Kidney capillary endothelial cell (primary cell): Measurements from ENCODE around the gene BAZ1B.
"Not testable (repeated sequence)": the region's sequence is repeated elsewhere in the genome, so short reads cannot be mapped to it uniquely, and the experiment has no call there.

Experiments
- DNase-seq: peaks from one replicate; pipeline ENCODE4 v3.0.0-alpha.2; 2018; ENCODE audit warnings: low spot score

Gene BAZ1B

DNA sequence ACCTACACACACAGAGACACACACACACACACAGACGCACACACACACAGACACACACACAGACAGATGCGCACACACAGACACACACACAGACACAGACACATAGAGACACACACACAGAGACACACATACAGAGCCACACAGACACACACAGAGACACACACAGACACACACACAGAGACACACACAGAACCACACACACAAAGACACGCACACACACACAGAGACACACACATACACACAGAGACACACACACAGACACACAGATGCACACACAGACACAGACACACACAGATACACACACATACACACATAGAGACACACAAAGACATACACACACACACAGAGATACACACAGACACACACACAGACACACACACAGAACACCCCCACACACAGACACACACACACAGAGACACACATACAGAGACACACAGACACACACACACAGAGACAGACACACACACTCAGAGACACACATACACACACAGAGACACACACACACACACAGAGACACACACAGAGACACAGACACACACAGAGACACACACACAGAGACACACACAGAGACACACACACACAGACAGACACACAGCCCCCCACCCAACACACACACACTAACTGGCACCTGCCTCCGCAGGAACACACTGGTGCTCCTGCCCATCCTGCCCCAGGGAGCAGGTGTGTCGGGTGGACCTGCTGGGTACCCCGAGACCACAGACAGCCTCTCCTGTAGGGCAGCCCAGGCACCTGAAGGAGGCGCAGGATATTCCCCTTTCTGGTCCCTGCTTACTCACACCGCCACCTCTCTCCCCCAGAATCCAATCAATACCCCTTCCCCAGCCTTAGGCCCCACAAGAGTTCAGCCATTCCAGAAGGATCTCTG lies 93.9 kb downstream of the BAZ1B start:
- DNase-seq, result no peak

DNA sequence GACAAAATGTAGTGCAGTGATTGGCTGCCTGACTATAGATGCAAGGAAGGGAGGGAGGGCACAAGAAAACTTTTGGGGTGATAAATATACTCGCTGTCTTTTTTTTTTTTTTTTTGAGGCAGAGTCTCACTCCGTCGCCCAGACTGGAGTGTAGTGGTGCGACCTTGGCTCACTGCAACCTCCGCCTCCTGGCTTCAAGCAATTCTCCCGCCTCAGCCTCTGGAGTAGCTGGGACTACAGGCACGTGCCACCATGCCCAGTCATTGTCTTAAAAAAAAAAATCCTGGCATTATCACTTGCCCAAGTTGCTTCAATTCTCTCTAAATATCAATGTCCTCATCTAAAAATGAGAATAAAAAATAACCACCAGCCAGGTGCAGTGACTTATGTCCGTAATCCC lies 96.1 kb downstream of the BAZ1B start:
- DNase-seq, result no peak

DNA sequence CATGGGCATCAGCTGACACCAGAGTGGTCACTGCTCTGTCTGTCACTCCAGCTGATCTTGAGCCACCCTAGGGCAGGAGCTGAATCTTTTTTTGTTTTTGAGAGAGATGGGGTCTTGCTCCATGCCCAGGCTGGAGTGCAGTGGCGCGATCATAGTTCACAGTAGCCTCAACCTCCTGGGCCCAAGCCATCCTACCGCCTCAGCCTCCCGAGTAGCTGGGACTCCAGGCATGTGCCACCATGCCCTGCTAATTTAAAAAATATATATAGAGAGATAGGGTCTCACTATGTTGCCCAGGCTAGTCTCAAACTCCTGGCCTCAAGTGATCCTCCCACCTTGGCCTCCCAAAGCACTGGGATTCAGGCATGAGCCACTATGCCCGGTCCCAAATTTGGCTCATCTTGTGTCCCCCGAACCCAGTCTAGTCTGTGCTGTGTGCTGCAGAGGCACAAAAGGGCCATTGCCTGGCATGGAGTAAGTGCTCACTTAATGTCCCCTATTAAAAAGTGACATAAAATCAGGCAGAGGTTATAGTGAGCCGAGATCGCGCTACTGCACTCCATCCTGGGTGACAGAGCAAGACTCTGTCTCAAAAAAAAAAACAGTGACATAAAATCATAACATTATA lies 96.6 kb downstream of the BAZ1B start:
- no peak for DNase-seq

DNA sequence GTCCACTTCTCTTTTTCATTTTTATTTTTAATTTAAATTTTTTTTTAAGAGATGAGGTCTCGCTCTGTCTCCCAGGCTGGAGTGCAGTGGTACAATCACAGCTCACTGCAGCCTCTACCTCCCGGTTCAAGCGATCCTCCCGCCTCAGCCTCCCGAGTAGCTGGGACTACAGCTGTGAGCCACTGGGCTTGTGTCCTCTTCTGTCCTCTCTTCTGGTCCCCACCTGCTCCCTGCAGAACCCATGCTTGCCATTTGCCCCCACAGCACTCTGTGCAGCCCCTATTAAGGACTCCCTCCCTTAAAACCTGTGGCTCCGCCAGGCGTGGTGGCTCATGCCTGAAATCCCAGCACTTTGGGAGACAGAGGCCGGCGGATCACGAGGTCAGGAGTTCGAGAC lies 97.6 kb downstream of the BAZ1B start:
- DNase-seq, result no peak

DNA sequence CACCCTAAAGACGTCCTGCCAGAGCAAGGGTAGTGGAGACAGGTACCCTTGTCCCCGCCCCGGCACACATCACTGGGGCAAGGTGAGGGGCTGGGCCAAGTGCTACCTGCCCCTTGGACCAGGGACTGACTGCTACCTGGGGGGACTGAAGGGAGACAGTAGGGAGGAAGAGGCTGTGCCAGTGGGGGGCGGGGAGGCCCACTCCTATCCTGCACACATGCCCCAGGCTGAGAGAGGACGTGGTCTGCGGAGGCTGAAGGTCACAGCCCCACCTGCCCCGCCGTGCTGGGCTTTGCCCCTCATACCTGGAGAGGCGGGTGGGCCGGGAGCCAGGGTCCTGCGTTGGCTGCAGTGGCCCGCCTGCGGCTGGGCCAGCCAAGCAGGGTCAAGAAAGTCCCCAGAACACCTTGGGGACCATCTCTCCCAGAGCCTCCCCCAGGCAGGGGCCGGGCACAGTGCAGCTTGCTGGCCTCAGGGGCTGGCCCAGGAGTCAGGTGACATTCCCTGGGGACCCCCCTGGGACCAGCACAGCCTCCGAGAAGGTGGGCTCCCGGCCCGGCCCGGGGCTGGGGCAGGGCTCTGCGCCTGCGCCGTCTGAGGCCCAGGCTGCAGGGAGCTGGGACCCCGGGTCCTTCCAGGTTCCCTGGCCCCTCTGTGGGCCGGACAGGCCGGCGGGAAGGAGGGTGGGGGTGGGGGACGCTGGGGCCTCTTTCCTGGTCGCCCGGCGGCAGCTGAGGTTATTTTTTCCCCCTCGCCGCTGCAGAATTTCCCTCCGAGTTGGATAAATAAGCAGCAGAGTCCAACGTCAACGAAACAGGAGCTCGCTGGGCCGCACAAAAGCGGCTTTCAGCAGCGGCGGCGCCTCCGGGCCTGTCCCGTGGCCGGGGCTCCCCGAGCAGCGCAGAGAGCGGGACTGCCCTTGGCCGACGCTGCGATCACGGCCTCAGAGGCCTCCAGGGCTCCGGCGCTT lies 98.3 kb downstream of the BAZ1B start:
- no peak for DNase-seq

DNA sequence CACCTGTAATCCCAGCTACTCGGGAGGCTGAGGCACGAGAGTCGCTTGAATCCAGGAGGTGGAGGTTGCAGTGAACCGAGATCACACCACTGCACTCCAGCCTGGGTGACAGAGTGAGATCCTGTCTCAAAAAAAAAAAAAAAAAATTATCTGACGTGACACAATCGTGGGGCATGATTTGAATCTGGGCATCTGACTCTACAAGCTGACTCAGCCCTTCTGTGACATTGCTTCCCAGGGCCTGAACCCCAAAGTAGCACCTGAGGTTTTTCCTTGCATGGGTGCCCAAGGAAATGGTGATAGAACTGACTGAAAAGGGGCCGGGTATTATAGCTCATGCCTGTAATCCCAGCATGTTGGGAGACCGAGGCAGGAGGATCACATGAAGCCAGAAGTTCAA lies 101.5 kb downstream of the BAZ1B start:
- DNase-seq, result not testable (repeated sequence)

DNA sequence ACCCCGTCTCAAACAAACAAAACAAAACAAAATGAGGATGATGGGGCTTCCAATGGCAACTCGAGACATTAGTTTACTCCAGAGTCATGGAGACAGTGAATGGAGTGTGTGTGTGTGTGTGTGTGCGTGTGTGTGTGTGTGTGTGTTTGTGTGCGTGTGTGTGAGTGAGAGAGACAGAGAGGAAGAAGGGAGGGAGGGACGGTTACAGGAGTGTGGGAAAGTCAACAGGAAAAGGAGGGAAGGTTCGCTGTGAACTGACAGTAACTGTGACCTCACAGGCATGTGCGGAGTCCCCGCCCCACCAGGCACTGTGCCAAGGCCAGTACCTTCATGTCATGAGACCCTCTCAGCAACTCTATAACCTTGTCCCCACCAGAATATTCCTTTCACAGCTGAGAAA lies 102.1 kb downstream of the BAZ1B start:
- DNase-seq, result not testable (repeated sequence)

DNA sequence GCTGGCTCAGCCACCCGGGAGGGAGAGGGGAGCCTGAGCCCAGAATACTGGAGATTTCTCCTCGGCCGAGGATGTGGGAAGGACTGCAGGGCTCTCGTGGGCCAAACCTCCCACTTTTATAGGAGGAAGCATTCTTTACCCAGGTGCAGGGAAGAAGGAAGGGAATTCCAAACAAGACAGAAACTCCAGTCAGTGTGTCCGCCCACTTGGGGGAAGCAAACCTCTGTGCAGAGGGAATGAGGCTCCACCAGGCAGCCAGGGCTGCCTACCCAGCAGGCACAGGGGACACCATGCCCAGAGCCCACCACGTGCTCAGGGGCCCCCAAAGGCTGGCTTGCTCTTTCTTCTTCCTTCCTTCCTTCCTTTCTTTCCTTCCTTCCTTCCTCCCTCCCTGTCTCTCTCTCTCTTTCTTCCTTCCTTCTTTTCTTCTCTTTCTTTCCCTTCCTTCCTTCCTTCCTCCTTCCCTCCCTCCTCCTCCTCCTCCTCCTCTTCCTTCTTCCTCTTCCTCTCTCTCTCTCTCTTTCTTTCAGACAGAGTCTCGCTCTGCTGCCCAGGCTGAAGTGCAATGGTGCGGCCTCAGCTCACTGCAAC lies 103.9 kb downstream of the BAZ1B start:
- DNase-seq, result no peak

DNA sequence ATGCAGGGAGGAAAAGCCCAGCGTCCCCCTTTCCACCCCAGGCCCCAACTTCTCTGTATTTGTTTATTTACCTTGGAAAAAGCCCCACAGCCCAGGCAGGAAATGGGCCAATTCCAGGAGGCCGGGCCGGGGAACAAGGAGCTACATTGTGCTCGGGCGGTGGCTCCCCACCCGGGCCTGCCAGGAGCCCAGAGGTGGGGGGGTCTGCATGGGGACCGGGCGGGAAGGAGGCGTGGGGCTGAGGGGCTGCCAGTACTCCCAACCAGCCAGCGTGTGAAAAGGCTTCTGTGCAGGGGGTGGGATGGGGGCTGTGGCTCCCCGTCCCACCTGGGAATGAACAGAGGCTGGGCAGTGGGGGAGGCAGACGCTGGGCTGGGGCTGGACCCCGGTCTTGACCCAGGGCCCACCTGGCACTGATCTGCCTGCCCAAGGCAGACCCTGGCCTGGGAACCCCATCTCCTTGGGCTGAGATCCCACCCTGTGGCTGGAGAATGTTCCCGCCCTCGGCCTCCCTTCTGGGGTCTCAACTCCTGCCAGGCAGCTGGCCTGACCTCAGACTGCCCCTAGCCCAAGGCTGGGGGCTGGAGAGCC lies 111.5 kb downstream of the BAZ1B start:
- not testable (repeated sequence) for DNase-seq

DNA sequence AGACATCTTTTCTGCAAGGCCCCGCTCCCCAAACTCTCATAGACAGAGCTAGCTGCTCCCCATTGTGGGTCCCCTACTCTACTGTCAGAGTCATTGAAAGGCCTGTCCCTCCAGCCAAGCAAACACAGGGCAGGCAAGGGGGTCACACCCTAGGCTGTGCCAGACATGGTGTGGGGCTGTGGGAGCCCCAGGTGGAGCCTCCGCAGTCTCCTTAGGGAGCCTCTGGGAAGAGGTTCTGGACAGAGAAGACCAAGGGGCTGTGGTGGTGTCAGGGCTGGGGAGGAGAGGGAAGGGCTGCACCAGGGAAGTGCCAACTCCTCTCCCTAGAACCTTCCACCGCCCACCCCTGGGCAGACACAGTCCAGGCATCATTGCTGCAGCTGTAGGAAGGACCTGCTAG lies 117.2 kb downstream of the BAZ1B start:
- not testable (repeated sequence) for DNase-seq

DNA sequence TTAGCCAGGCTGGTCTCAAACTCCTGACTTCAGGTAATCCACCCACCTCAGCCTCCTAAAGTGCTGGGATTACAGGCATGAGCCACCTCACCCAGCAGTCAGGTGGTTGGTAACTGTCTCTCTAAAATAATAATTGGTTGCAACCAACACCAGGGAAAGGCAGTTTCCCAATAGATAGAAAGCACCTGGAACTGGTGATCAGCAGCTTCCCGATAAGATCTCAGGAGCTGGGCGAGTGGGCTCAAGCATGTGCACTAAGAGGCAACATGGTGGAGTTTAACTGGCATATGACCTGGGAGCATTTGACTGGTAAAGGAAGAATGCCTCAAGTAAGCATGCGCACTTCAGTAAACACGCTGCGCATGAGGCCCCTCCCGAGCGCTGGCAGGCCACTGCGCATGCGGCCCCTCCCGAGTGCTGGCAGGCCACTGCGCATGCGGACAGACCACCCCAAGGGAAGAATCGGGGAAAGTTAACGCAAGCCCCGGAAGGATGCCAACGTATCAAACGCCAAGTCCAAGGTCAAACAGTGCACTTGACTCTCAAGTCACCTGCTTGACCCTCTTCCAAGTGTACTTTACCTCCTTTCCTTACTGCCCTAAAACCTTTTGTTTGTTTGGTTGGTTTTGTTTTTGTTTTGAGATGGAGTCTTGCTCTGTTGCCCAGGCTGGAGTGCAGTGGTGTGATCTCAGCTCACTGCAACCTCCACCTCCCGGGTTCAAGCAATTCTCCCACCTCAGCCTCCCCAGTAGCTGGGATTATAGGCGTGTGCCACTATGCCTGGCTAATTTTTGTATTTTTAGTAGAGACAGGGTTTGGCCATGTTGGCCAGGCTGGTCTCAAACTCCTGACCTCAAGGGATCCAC lies 122.7 kb downstream of the BAZ1B start:
- peak; percentile 37 for DNase-seq

DNA sequence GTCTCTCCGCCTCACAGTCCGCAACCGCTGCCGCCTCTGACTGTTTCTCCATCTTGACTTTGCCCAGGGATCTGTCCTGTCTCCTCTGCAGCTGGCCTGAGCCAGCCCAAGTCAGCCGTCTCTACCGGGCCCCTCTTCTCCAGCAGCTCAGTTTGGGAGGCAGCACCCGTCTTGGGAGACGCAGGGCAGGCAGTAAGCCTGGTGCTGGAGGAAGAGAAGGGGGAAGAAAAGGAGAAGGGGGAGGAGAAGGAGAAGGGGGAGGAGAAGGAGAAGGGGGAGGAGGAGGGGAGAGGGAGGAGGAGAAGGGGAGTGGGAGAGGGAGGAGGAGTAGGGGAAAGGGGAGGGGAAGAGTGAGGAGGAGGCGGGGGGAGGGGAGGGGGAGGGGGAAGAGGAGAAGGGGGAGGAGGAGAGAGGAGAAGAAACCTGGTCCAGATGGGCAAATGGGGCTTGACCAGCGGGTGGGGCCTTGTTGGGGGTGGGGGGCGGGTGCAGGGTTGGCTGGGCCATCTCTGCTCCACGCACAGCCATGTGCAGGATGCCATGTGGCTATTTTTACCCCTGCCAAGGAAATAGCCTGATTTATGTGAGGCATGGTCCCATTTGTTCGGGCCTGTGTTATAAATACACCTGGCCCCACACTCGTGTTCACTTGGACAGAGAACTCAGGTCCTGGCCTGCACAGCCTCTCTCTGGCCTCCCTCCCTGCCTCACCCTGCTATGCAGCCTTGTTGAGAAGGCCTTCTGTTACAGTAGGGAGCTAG lies 124.4 kb downstream of the BAZ1B start:
- DNase-seq, result no peak

DNA sequence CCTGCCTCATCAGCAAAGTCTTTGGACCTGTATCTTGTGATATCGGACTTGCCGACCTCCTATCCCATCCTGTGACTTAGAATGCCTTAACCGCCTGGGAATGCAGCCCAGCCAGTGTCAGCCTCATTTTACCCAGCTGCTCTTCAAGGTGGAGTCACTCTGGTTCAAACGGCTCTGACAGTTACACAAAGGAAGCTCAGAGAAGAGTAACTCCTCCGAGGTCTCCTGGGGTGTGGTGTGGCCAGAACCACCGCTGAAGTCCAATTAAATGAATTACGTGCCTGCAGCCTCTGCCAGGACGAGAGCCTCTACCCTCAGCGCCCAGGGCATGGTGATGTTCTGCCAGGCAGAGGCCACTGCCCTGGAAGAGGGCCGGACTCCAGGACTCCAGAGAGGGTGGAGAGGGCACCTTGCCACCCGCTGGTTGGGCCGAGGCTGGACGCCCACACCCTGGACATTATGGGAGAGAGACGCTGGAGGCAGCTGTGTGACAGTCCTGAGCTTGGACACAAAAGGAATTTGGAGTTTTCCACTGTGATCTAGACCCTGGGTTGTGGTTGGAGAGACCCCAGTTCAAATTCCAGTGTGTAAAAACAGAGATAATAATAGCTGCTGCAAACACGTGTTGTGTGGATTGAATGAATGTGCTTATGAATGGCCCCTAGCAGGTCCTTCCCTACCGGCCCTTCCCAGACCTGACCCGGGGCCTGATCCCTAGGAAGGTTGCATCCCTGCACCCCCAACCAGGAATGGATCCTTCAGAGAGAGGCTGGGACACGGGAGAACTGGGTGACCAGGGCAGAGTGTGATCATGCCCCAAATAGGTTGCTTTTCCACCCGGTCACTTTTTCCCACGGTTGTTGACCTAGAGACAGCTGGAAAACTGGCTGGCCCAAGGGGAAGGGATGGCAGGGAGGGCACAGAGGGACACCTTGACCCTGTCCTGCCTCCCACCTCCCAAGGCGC lies 126.3 kb downstream of the BAZ1B start:
- no peak for DNase-seq

DNA sequence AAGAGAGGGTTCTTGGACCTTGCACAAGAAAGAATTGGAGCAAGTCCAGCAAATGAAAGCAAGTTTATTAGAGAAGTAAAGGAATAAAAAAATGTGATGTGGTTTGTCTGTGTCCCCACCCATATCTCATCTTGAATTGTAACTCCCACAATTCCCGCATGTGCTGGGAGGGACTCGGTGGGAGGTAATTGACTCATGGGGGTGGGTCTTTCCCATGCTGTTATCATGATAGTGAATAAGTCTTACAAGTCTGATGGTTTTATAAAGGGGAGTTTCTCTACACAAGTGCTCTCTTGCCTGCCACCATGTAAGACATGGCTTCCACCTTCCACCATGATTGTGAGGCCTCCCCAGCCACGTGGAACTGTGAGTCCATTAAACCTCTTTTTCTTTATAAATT lies 127.7 kb downstream of the BAZ1B start:
- DNase-seq, result no peak

DNA sequence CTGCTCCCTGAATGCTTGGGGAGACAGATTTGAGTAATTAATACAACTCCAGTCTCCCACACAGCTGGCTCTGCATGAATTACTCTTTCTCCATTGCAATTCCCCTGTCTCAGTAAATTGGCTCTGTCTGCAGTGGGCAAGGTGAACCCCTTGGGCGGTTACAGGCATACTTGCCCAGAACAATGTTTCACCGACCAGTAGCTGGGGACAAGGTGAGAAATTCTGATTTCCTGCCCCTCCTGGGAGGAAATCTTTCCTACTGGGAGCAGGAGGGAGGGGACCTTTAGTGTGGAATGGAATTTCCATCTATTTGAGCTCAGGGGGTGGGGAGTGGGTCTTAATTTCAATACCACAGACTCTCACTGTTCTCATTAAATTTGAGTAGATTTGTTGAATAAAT lies 130.7 kb downstream of the BAZ1B start:
- no peak for DNase-seq
